Activated CD4-positive, alpha-beta T cell treated with anti-CD3 and anti-CD28 coated beads, Interleukin-2, amount 10 ng/mL, durations not matched to agents 24 days and 14 days (primary cell): Measurements from ENCODE around the gene FAM153A. TPM values are rescaled to one million over a fixed set of nuclear protein-coding genes. Genes with fewer than 3 reads are reported as not detected.
"Not testable (repeated sequence)": the region's sequence is repeated elsewhere in the genome, so short reads cannot be mapped to it uniquely, and the experiment has no call there.

Experiments used
- DNase-seq: peaks from one replicate; pipeline ENCODE4 v3.0.0; 2022
- H3K27ac Mint-ChIP-seq: one replicate; pipeline ENCODE4 v1.8.0; 2022; ENCODE audit warnings: mild to moderate bottlenecking, mixed read lengths
- H3K27me3 Mint-ChIP-seq: one replicate; pipeline ENCODE4 v1.8.0; 2022; ENCODE audit warnings: mixed read lengths
- H3K36me3 Mint-ChIP-seq: one replicate; pipeline ENCODE4 v1.8.0; 2022; ENCODE audit warnings: low read depth, mild to moderate bottlenecking, mixed read lengths
- H3K4me1 Mint-ChIP-seq: one replicate; pipeline ENCODE4 v1.8.0; 2021; ENCODE audit warnings: mixed read lengths
- H3K4me3 Mint-ChIP-seq: one replicate; pipeline ENCODE4 v1.8.0; 2022; ENCODE audit warnings: mild to moderate bottlenecking, moderate library complexity, mixed read lengths
- H3K9me3 Mint-ChIP-seq: one replicate; pipeline ENCODE4 v1.8.0; 2021; ENCODE audit warnings: mixed read lengths
- intact Hi-C: fragments of 100-400 bp; cut with micrococcal nuclease; formaldehyde crosslinking; loops from one replicate; pipeline ENCODE4 v1.15.1; 2023
- total RNA-seq: library from RNA; stranded (reverse); gene quantifications from 2 replicates; pipeline ENCODE4 v1.2.3, GENCODE V29; 2022

The FAM153A gene
- 12.8 and 13.1 TPM in 2 replicates for total RNA-seq

DNA sequence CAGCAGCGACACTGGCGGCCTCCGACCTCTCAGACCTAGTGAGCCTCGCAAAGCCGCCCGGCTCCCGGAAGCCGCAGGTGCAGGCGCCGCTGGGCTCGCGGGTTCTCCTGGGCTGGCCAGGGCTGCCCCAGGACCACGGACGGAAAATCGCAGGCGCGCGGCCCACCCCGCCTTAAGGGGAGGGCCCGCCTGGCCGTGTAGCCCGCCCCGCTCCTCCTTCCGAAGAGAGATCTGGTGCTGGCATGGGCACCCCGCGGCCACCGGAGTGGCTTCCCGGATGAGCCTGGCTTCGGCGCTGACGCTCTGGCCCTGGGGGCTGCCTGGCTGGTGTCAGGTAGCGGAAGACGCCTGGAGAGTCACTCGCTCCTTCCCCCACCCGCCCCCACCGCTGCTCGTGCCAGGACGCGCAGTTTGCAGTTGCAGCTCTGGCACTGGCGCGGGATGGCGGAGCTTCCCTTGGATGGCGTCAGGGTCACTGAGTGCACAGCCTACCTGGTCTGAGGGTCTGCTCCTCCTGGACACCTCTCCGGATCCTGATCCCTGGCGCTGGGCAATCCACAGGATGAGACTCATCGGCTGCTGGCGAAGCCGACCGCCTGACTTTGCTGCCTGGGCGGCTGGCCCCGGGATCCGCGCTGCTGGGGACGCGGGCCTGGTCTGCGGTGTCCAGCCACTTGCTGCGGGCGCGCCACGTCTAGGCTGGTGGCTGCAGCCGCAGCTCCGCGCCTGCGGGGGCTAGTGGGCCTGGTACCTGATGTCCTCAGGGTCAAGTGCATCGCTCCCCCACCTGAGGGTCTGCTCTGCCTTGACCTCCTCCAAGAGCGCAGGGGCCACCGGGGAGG is at the start of gene FAM153A:
Gene FAM153A (minus strand): TSS at position 108 of the 842 bp plus-strand sequence.
- intact Hi-C loops, DNase-seq, H3K36me3 Mint-ChIP-seq, H3K4me1 Mint-ChIP-seq, H3K27ac Mint-ChIP-seq, H3K9me3 Mint-ChIP-seq, H3K27me3 Mint-ChIP-seq: not testable (repeated sequence)
- peak within 1 kb of the TSS; percentile 50 for H3K4me3 Mint-ChIP-seq

- H3K27me3 Mint-ChIP-seq, H3K36me3 Mint-ChIP-seq, H3K4me3 Mint-ChIP-seq, DNase-seq, H3K9me3 Mint-ChIP-seq, intact Hi-C loops, H3K27ac Mint-ChIP-seq, H3K4me1 Mint-ChIP-seq: not testable (repeated sequence)
Measured at GRCh38 chr5:177832287-177832686, 49.6 kb upstream of the FAM153A start.

- H3K4me3 Mint-ChIP-seq, H3K27me3 Mint-ChIP-seq, H3K27ac Mint-ChIP-seq, intact Hi-C loops, H3K9me3 Mint-ChIP-seq, H3K4me1 Mint-ChIP-seq, H3K36me3 Mint-ChIP-seq: not testable (repeated sequence)
- peak; percentile 61 for DNase-seq
Measured at GRCh38 chr5:177826073-177826472, 43.4 kb upstream of the FAM153A start.

- intact Hi-C loops: not testable (repeated sequence)
Measured at GRCh38 chr5:177824776-177825175, 42.1 kb upstream of the FAM153A start.

GRCh38 chr5:177822489-177822888 is 39.8 kb upstream of the FAM153A start:
- H3K9me3 Mint-ChIP-seq, H3K27me3 Mint-ChIP-seq, DNase-seq, intact Hi-C loops, H3K4me3 Mint-ChIP-seq, H3K4me1 Mint-ChIP-seq, H3K36me3 Mint-ChIP-seq, H3K27ac Mint-ChIP-seq: not testable (repeated sequence)

More at GRCh38 chr5:177824776-177825175, 42.1 kb upstream of the FAM153A start:
- not testable (repeated sequence) for H3K36me3 Mint-ChIP-seq, DNase-seq, H3K27ac Mint-ChIP-seq, H3K9me3 Mint-ChIP-seq, H3K27me3 Mint-ChIP-seq, H3K4me1 Mint-ChIP-seq, H3K4me3 Mint-ChIP-seq

DNA sequence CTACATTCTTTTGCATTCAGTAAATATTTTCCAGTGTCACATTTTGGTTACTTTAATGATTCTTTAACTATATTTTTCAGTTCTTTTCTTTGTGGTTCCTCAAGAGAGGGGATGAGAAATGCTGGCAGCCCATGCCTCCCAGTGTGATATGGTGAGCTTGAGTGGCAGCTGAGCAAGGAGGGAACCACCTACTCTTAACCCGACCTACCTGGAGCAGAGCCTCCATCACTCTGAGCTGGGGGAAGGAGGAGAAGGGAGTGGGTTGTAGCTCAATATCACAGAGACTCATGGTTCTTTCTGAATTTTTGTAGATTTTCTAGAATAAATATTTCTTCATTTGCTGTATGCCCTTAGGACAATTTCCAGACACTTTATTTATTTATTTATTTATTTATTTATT is 37.0 kb upstream of the FAM153A start:
- H3K4me1 Mint-ChIP-seq, H3K4me3 Mint-ChIP-seq, H3K9me3 Mint-ChIP-seq, H3K27ac Mint-ChIP-seq, DNase-seq, intact Hi-C loops, H3K27me3 Mint-ChIP-seq, H3K36me3 Mint-ChIP-seq: not testable (repeated sequence)

GRCh38 chr5:177812814-177813425 is 30.2 kb upstream of the FAM153A start:
- DNase-seq, H3K9me3 Mint-ChIP-seq, H3K4me1 Mint-ChIP-seq, H3K4me3 Mint-ChIP-seq, intact Hi-C loops, H3K36me3 Mint-ChIP-seq, H3K27me3 Mint-ChIP-seq, H3K27ac Mint-ChIP-seq: not testable (repeated sequence)

- intact Hi-C loops, H3K36me3 Mint-ChIP-seq, DNase-seq, H3K27me3 Mint-ChIP-seq, H3K4me3 Mint-ChIP-seq, H3K9me3 Mint-ChIP-seq, H3K4me1 Mint-ChIP-seq: not testable (repeated sequence)
- H3K27ac Mint-ChIP-seq: peak overlapping the region; percentile 65
Measured at GRCh38 chr5:177812160-177812743, 29.6 kb upstream of the FAM153A start.

DNA sequence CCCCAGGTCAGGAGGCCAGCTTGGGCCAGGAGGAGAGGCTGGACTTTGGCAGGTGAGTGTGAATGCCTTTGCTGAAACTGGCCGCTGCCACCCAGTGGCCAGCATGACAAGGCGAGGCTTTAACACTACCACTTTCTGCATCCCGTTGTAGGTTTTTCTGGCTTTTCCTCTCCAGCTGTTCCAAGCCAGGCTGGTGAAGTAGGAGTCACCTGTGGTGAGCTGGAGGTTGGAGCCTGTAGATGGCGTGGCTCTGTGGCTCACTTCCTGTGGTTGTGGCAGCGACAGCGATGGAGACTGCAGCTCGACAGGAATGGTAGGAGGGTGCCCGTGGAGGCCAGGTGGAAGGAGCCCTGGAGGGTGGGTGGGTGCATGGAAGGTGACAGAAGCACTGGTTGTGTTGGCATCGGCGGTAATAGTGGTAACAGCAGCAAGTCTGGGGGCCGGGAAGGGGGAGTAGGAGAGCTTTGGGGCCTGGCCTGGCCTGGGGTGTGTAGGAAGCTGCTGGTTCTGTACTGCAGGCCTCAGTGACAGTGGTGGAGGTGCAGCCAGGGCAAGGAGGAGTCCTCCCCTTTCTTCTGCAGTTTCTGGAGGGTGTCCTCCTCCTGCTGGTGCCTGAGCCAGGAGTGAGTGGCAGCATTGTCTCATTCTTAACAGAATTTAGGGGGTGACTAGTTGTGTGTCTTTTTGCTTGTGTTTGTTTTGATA is 26.7 kb upstream of the FAM153A start:
- H3K27me3 Mint-ChIP-seq, H3K27ac Mint-ChIP-seq, H3K4me3 Mint-ChIP-seq, H3K36me3 Mint-ChIP-seq, H3K9me3 Mint-ChIP-seq, H3K4me1 Mint-ChIP-seq, intact Hi-C loops: not testable (repeated sequence)
- peak; percentile 79 for DNase-seq

GRCh38 chr5:177808420-177808819 is 25.7 kb upstream of the FAM153A start:
- H3K4me3 Mint-ChIP-seq, H3K27me3 Mint-ChIP-seq, H3K9me3 Mint-ChIP-seq, intact Hi-C loops, H3K4me1 Mint-ChIP-seq, H3K36me3 Mint-ChIP-seq, DNase-seq, H3K27ac Mint-ChIP-seq: not testable (repeated sequence)

DNA sequence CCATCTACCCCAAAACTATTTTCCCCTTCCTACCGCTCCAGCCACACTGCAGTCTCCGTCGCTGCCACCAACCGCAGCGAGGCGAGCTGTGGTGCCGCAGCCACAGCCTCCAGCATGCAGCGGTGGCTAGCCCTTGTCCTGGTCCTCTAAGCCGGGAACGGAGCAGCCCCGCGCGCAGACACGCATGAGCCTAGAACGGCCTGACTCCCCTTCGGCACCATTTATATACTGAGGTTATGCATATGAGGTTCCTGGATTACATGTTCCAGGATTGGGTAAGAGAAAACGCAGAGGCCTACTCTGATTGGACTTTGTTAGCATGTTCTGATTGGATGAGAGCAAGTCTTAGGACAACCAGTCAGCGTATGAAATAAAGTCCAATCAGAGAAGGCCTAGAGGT is 24.6 kb upstream of the FAM153A start:
- H3K4me3 Mint-ChIP-seq, H3K9me3 Mint-ChIP-seq, H3K36me3 Mint-ChIP-seq, H3K4me1 Mint-ChIP-seq, H3K27me3 Mint-ChIP-seq, DNase-seq, intact Hi-C loops, H3K27ac Mint-ChIP-seq: not testable (repeated sequence)

GRCh38 chr5:177801427-177801826 is 18.7 kb upstream of the FAM153A start:
- H3K27me3 Mint-ChIP-seq, H3K27ac Mint-ChIP-seq, H3K4me1 Mint-ChIP-seq, DNase-seq, H3K9me3 Mint-ChIP-seq, intact Hi-C loops, H3K4me3 Mint-ChIP-seq, H3K36me3 Mint-ChIP-seq: not testable (repeated sequence)

GRCh38 chr5:177798237-177798840 is 15.6 kb upstream of the FAM153A start:
- intact Hi-C loops, H3K4me1 Mint-ChIP-seq, H3K27ac Mint-ChIP-seq, H3K9me3 Mint-ChIP-seq, H3K36me3 Mint-ChIP-seq, H3K27me3 Mint-ChIP-seq, H3K4me3 Mint-ChIP-seq: not testable (repeated sequence)
- DNase-seq: peak; percentile 67

GRCh38 chr5:177793272-177793671 is 10.6 kb upstream of the FAM153A start:
- intact Hi-C loops, DNase-seq, H3K27me3 Mint-ChIP-seq, H3K36me3 Mint-ChIP-seq, H3K27ac Mint-ChIP-seq, H3K9me3 Mint-ChIP-seq, H3K4me1 Mint-ChIP-seq, H3K4me3 Mint-ChIP-seq: not testable (repeated sequence)
